Pancreas (tissue), 10 donors: ENCODE results near the gene CRISPLD2. TPM values are rescaled to one million over a fixed set of nuclear protein-coding genes. Genes with fewer than 3 reads are reported as not detected.

ENCODE experiments used
- ATAC-seq, 4 donors: fragments of 200-7000 bp; cut with Tn5 transposase; one replicate each; pipeline versions ENCODE4 v1.8.0 to v1.9.1; 2020; ENCODE audit warnings: mild to moderate bottlenecking in 4 of 4, moderate library complexity in 4 of 4
- DNase-seq, 6 donors: peaks; one replicate each; pipeline ENCODE4 v3.0.0-alpha.2; 2020
- FAIRE-seq: peaks from 2 replicates; lab custom pipeline; 2012; peaks lifted over from hg19 to GRCh38; lab: Jason Lieb, UNC
- H3K27ac ChIP-seq, 4 donors: fragments of 200-600 bp; sonication (generic); 1 replicate in 3 of 4; 2 replicates in 1 of 4; pipeline versions ENCODE4 v1.5.0 to v1.8.0; 2020
- H3K27me3 ChIP-seq, 4 donors: fragments of 200-600 bp; one replicate each; pipeline ENCODE4 v1.8.0; 2021
- H3K36me3 ChIP-seq, 3 donors: fragments of 200-600 bp; sonication (generic) in 1 of 3; one replicate each; pipeline versions ENCODE4 v1.5.0 to v1.8.0; 2020 to 2021
- H3K4me1 ChIP-seq, 3 donors: fragments of 200-600 bp; one replicate each; pipeline ENCODE4 v1.8.0; 2021
- H3K4me3 ChIP-seq, 4 donors: fragments of 200-600 bp; sonication (generic) in 2 of 4; one replicate each; pipeline versions ENCODE4 v1.5.0 to v1.8.0; 2020 to 2021
- H3K9me3 ChIP-seq, 4 donors: fragments of 200-600 bp; one replicate each; pipeline ENCODE4 v1.8.0; 2021
- CTCF ChIP-seq, 4 donors: fragments of 200-600 bp; sonication (generic) in 3 of 4; IDR thresholded peaks; one replicate each; pipeline versions ENCODE4 v1.5.0 to v1.8.0; 2021; ENCODE audit warnings: antibody characterized with exemption in 4 of 4
- WGBS, 2 donors: extraction: QIAGEN DNeasy Blood & Tissue Kit; methylation state at CpG; one replicate each; pipeline ENCODE4 v1.1.7; 2013; 5-methylcytosine and 5-hydroxymethylcytosine counted together
- intact Hi-C, 3 donors: fragments of 100-400 bp; cut with DNase I; formaldehyde crosslinking; loops; one replicate each; pipeline versions ENCODE4 v1.11.1 to v1.14.2; 2022
- polyA plus RNA-seq, 2 donors: library from polyadenylated mRNA; stranded (reverse); fragments of 200-250 nt; gene quantifications; one replicate each; pipeline ENCODE4 v1.2.3, GENCODE V29; 2013
- total RNA-seq, 6 donors: library from RNA; stranded (reverse); fragmentation: NEBNext Ultra II Directional in 4 of 6; extraction: Animal tissue kit (Norgen Biotek cat#: 25700) in 4 of 6; gene quantifications; one replicate each; pipeline versions ENCODE4 v1.2.1 to v1.2.4, GENCODE V29; 2021 to 2023
- donor health status: healthy with polysubstance abuse.
- donor health status: DM: no; HTN: no; CAD: no; lungs with moderate emphysema.
- donor health status: DM: no; HTN: no; CAD: no.
- donor health status: control.
- donor health status: control.
- donor health status: Bipolar disorder and iron deficiency.
- donor health status: DM: yes; HTN: yes; CAD: no.
- donor health status: DM: no; HTN: no; CAD: no.
- donor health status: DM: no; HTN: no; CAD: no.
- donor health status: DM: yes; HTN: yes; CAD: no.

Gene CRISPLD2
- total and polyA plus RNA-seq, 8 donors, result 4.1 to 40.2 (median 14.1) TPM

DNA sequence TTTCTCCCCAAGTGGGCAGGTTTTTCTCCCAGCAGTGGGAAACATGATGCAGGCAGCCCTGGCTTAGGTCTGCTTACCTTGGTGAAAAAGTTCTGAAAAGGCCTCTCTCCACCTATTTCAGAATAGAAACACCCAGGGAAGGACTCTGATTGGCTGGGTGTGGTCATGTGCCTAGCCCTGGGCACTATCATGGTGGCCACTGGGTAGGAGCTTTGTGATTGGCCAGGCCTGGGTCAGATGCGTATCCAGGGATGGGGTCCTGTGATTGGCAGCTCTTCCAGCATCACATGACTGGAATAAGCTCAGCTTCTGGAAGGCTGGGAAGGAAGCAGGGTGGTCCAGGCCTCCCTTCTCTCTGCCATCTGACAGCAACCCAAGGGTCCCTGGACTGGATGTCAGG lies 138.0 kb downstream of the CRISPLD2 start:
- H3K4me1 ChIP-seq, result peaks cover 5 to 21% (median 8%) of the 10 kb centered on the region in 3 donors
- no peak overlapping the region for H3K4me3 ChIP-seq
- intact Hi-C loops, result loop anchor here in 1 of 3 donors (10.0 kb wide), 1 partner anchor 193 kb away; no protein-coding TSS in a partner anchor
- no peak for FAIRE-seq
- H3K36me3 ChIP-seq, result no peaks in the 10 kb centered on the region
- no peaks in the 10 kb centered on the region for H3K9me3 ChIP-seq
- WGBS, 2 donors, result 88 to 93% methylated on average over 1 of the region's 1 CpG
- H3K27me3 ChIP-seq, result no peaks in the 10 kb centered on the region
- no peak for ATAC-seq
- peak in 1 of 6 donors; percentile 10 for DNase-seq
- no peak overlapping the region for H3K27ac ChIP-seq
- TF ChIP-seq CTCF (IDR thresholded peaks at IDR 0.05), result no peak

Other genes starting within 250 kb of the CRISPLD2 start
- gene COTL1, start 201.9 kb upstream of the CRISPLD2 start, total RNA-seq, result 10 to 100 TPM in 5 of 6 donors, 1 to 10 TPM in 1; 6.8 to 44.3 (median 19.1) TPM
- gene COTL1, start 201.9 kb upstream of the CRISPLD2 start, polyA plus RNA-seq, result 10 to 100 TPM; 14.8 to 23.3 TPM
- 10 to 100 TPM; 24.6 to 41.5 (median 27.4) TPM for gene KLHL36, start 171.5 kb upstream of the CRISPLD2 start, total RNA-seq
- 10 to 100 TPM; 18.1 to 18.7 TPM for gene KLHL36, start 171.5 kb upstream of the CRISPLD2 start, polyA plus RNA-seq
- gene USP10, start 120.0 kb upstream of the CRISPLD2 start, total RNA-seq, result 10 to 100 TPM; 22.8 to 40.6 (median 31.5) TPM
- 10 to 100 TPM; 11.4 to 18.2 TPM for gene USP10, start 120.0 kb upstream of the CRISPLD2 start, polyA plus RNA-seq
- gene ZDHHC7, start 191.6 kb downstream of the CRISPLD2 start, total RNA-seq, result 10 to 100 TPM; 10.7 to 28.8 (median 15.6) TPM
- gene ZDHHC7, start 191.6 kb downstream of the CRISPLD2 start, polyA plus RNA-seq, result 10 to 100 TPM; 17.8 to 22.7 TPM
- gene KIAA0513, start 207.8 kb downstream of the CRISPLD2 start, total RNA-seq, result 10 to 100 TPM; 11.3 to 22.1 (median 17.0) TPM
- gene KIAA0513, start 207.8 kb downstream of the CRISPLD2 start, polyA plus RNA-seq, result 1 to 10 TPM; 3.5 to 7.7 TPM